ENCODE results near the gene CD93.

DNA sequence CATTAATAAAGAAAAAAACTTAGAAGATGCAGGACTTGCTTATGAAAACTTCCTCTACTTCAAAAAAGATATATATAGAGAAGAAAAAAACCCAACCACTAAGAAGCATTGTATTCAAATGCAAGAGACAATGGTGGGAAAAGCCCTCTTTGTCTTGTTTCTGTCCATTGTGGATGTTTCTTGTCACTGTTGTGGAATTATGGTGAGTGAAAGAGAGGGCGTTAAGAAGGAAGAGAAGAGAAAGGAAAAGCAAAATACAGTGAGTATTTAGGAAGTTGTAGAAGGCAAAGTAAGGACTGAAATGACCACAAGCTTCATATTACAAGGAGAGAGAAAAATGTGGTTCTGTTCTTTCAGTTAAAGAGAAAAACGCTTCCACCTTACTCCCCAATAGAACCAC, 22.5 kb downstream of the CD93 start:
- TF ChIP-seq POLR2AphosphoS5 (IDR thresholded peaks at IDR 0.05), result no peak
- TF ChIP-seq, protein P1, sequence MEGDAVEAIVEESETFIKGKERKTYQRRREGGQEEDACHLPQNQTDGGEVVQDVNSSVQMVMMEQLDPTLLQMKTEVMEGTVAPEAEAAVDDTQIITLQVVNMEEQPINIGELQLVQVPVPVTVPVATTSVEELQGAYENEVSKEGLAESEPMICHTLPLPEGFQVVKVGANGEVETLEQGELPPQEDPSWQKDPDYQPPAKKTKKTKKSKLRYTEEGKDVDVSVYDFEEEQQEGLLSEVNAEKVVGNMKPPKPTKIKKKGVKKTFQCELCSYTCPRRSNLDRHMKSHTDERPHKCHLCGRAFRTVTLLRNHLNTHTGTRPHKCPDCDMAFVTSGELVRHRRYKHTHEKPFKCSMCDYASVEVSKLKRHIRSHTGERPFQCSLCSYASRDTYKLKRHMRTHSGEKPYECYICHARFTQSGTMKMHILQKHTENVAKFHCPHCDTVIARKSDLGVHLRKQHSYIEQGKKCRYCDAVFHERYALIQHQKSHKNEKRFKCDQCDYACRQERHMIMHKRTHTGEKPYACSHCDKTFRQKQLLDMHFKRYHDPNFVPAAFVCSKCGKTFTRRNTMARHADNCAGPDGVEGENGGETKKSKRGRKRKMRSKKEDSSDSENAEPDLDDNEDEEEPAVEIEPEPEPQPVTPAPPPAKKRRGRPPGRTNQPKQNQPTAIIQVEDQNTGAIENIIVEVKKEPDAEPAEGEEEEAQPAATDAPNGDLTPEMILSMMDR (IDR thresholded peaks at IDR 0.05), result no peak
- TF ChIP-seq POLR2A (IDR thresholded peaks at IDR 0.05), result no peak
- TF ChIP-seq EP300 (IDR thresholded peaks at IDR 0.05), result no peak

Data from upper lobe of left lung (tissue), 4 donors.